ENCODE data around the gene SNX9. TPM values are rescaled to one million over a fixed set of nuclear protein-coding genes. Genes with fewer than 3 reads are reported as not detected.

The SNX9 gene
- total and polyA plus RNA-seq, 10 of the 15 experiments (the other 5 are each of a cell fraction or from before 2014, with no cell fraction given): 0.03 to 2.0 (median 0.37) TPM

DNA sequence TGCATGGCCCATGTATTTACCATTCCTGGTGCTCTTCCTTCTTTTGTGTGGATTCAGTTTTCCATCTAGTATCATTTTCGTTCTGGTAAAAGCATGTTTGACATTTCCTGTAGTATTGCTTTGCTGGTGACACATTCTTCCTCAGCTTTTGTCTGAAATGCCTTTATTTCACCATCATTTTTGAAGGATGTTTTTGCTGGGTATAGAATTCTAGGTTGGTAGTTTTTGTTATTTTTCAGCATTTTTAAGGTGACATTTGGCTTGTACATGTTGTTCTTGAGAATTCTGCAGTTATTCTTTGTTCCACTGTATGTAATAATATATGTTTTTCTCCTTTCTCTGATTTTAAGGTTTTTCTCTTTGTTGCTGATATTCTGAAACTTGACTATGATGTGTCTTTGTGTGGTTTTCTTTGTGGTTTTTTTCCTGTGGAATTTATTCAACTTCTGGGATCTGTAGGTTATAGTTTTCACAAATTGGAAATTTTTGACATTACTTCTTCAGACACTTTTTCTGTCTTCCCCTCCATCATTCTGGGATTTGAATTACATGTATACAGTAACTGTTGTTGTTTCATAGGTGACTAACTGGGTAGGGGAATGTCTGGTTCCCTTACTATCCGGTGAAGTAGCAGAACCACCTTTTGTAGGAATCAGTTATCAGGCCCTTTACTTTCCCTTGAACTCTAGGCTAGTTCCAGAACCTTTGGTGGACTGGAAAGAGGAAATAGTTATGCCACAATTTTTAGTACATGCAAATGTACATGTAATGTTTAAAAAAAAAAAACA, 30.2 kb downstream of the SNX9 start:
- ChIA-PET CTCF (no interaction called here), SMC1A (ENCODE audit: uncharacterized antibody, unreplicated experiment) (interaction anchor here (0.6 to 0.8 kb wide), 3 partner anchors 13 to 609 kb away, joined by 3 to 4 read pairs (median 4); no protein-coding TSS in a partner anchor), POLR2A (no interaction called here), RAD21 (ENCODE audit: unreplicated experiment) (no interaction called here)
- no peak overlapping the region for H2AFZ ChIP-seq (ENCODE audit: control insufficient read depth, low read depth, low read length)
- H3K9me3 ChIP-seq (replicated peaks; ENCODE audit: control insufficient read depth, insufficient read depth, low read length): peaks cover 19% of the 10 kb centered on the region
- H3K9ac ChIP-seq (ENCODE audit: control insufficient read depth, insufficient read depth, low read length): no peak overlapping the region
- 78% methylated on average over 2 of the region's 2 CpGs for WGBS (ENCODE audit: insufficient coverage, insufficient replicate concordance, low lambda C conversion rate, missing lambda C conversion rate)
- H3K79me2 ChIP-seq (ENCODE audit: control insufficient read depth, insufficient read depth, low read length): no peaks in the 10 kb centered on the region
- H3K27ac ChIP-seq (ENCODE audit: control insufficient read depth, insufficient read depth): no peak overlapping the region
- H3K27me3 ChIP-seq (replicated peaks in 1 of 2; ENCODE audit: control insufficient read depth in 2 of 2, insufficient read depth in 2 of 2, low read length in 1 of 2): no peaks in the 10 kb centered on the region; a peak in 2 of 4 replicates
- H3K36me3 ChIP-seq (ENCODE audit: control insufficient read depth in 2 of 2, insufficient read depth in 2 of 2, low read length in 1 of 2): no peaks in the 10 kb centered on the region
- DNase-seq (ENCODE audit: low read depth, low spot score) (no peak), ATAC-seq (no peak), FAIRE-seq (no peak)
- no peaks in the 10 kb centered on the region for H3K4me1 ChIP-seq (ENCODE audit: control insufficient read depth, insufficient read depth, low read length)
- no TSS peak for BruUV-seq (replicated peaks)
- in situ Hi-C loops (cut with MboI): no loop called here
- no peak for TF ChIP-seq ZZZ3 (IDR thresholded peaks at IDR 0.05; ENCODE audit: control insufficient read depth, insufficient read length, low read depth)
- no peak overlapping the region for H3K4me3 ChIP-seq
- no peak overlapping the region for H3K4me2 ChIP-seq (ENCODE audit: control insufficient read depth, insufficient read depth)
- no peaks in the 10 kb centered on the region; the same call in 1 of the 2 replicates for H4K20me1 ChIP-seq (ENCODE audit: control insufficient read depth, insufficient read depth)
- intact Hi-C loops (cut with micrococcal nuclease; ENCODE audit: unreplicated experiment): no loop called here

DNA sequence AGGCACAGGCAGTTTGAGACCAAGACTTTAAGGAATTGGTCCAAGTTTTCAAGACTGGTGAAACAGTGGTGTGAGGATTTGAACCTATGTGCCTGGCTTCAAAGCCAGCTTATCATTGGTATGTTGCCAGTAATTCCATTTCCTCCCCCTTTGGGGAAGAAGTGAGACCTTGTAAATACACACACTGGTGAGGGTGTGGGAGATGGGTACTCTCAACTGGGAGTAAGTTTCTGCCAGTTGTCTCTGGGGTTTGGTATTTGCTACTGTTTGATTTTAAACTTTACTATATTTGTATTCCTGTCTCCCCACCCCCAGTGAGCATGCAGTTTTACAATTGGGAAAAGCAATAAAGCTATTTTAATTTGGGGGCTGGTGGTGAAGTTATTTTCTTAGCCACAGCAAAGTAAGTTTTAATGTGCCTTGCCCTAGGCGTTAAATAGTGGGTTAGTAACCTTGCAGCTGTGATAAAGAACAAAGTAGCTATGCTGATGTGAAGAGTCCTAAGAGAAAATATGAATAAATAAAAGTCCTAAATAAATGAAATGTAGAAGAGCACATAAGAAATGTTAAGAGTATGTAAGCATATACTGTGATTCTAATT, 31.0 kb downstream of the SNX9 start:
- ATAC-seq (no peak), FAIRE-seq (no peak), DNase-seq (ENCODE audit: low read depth, low spot score) (no peak)
- Histone ChIP-seq H4K20me1 (ENCODE audit: control insufficient read depth, insufficient read depth) (no peaks in the 10 kb centered on the region; the same call in 1 of the 2 replicates), H3K4me3 (no peak overlapping the region), H3K4me1 (ENCODE audit: control insufficient read depth, insufficient read depth, low read length) (no peaks in the 10 kb centered on the region), H3K9me3 (replicated peaks; ENCODE audit: control insufficient read depth, insufficient read depth, low read length) (peaks cover 19% of the 10 kb centered on the region), H3K36me3 (ENCODE audit: control insufficient read depth in 2 of 2, insufficient read depth in 2 of 2, low read length in 1 of 2) (no peaks in the 10 kb centered on the region), H3K4me2 (ENCODE audit: control insufficient read depth, insufficient read depth) (no peak overlapping the region), H3K79me2 (ENCODE audit: control insufficient read depth, insufficient read depth, low read length) (no peaks in the 10 kb centered on the region), H3K27me3 (replicated peaks in 1 of 2; ENCODE audit: control insufficient read depth in 2 of 2, insufficient read depth in 2 of 2, low read length in 1 of 2) (no peaks in the 10 kb centered on the region; a peak in 1 of 4 replicates), H2AFZ (ENCODE audit: control insufficient read depth, low read depth, low read length) (no peak overlapping the region), H3K9ac (ENCODE audit: control insufficient read depth, insufficient read depth, low read length) (no peak overlapping the region), H3K27ac (ENCODE audit: control insufficient read depth, insufficient read depth) (no peak overlapping the region)
- in situ Hi-C loops (cut with MboI) (no loop called here), intact Hi-C loops (cut with micrococcal nuclease; ENCODE audit: unreplicated experiment) (no loop called here)
- ChIA-PET RAD21 (ENCODE audit: unreplicated experiment) (no interaction called here), SMC1A (ENCODE audit: uncharacterized antibody, unreplicated experiment) (interaction anchor here (0.8 kb wide), 1 partner anchor 98 kb away, joined by 4 read pairs; no protein-coding TSS in a partner anchor), POLR2A (no interaction called here), CTCF (no interaction called here)
- 86% methylated on average over 1 of the region's 1 CpG for WGBS (ENCODE audit: insufficient coverage, insufficient replicate concordance, low lambda C conversion rate, missing lambda C conversion rate)
- BruUV-seq (replicated peaks): no TSS peak
- TF ChIP-seq YBX1 (IDR thresholded peaks at IDR 0.05): no peak
- TF ChIP-seq, protein P1, sequence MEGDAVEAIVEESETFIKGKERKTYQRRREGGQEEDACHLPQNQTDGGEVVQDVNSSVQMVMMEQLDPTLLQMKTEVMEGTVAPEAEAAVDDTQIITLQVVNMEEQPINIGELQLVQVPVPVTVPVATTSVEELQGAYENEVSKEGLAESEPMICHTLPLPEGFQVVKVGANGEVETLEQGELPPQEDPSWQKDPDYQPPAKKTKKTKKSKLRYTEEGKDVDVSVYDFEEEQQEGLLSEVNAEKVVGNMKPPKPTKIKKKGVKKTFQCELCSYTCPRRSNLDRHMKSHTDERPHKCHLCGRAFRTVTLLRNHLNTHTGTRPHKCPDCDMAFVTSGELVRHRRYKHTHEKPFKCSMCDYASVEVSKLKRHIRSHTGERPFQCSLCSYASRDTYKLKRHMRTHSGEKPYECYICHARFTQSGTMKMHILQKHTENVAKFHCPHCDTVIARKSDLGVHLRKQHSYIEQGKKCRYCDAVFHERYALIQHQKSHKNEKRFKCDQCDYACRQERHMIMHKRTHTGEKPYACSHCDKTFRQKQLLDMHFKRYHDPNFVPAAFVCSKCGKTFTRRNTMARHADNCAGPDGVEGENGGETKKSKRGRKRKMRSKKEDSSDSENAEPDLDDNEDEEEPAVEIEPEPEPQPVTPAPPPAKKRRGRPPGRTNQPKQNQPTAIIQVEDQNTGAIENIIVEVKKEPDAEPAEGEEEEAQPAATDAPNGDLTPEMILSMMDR (IDR thresholded peaks at IDR 0.05 in 2 of 3, conservative IDR thresholded peaks at IDR 0.05 in 1 of 3; ENCODE audit: control insufficient read depth in 2 of 3, extremely low read depth in 1 of 3, insufficient read depth in 1 of 3, low read depth in 3 of 3, low read length in 3 of 3): no peak
- TF ChIP-seq NFYA (IDR thresholded peaks at IDR 0.05; ENCODE audit: borderline replicate concordance, low read depth, low read length): no peak
- no peak for TF ChIP-seq NFXL1 (IDR thresholded peaks at IDR 0.05; ENCODE audit: borderline replicate concordance)
- no peak for TF ChIP-seq IKZF1 (conservative IDR thresholded peaks at IDR 0.05)
- TF ChIP-seq RAD51 (IDR thresholded peaks at IDR 0.05): no peak
- TF ChIP-seq MYC (IDR thresholded peaks at IDR 0.05; ENCODE audit: insufficient read depth, insufficient read length, insufficient replicate concordance, low read length, severe bottlenecking): no peak
- no peak for TF ChIP-seq DPF2 (IDR thresholded peaks at IDR 0.05)
- TF ChIP-seq, protein P2, sequence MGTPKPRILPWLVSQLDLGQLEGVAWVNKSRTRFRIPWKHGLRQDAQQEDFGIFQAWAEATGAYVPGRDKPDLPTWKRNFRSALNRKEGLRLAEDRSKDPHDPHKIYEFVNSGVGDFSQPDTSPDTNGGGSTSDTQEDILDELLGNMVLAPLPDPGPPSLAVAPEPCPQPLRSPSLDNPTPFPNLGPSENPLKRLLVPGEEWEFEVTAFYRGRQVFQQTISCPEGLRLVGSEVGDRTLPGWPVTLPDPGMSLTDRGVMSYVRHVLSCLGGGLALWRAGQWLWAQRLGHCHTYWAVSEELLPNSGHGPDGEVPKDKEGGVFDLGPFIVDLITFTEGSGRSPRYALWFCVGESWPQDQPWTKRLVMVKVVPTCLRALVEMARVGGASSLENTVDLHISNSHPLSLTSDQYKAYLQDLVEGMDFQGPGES (IDR thresholded peaks at IDR 0.05): no peak
- TF ChIP-seq CHD1 (IDR thresholded peaks at IDR 0.05; ENCODE audit: low read depth, low read length): no peak
- no peak for TF ChIP-seq MEF2A (IDR thresholded peaks at IDR 0.05; ENCODE audit: insufficient read depth, low read depth, low read length)
